Endothelial cell of umbilical vein (primary cell): ENCODE results near the gene H2BK1. TPM values are rescaled to one million over a fixed set of nuclear protein-coding genes. Genes with fewer than 3 reads are reported as not detected.

ENCODE experiments used
- BruUV-seq: library from RNA; stranded (reverse); fragments of 400-500 nt; replicated peaks from 2 replicates; lab custom pipeline; 2021; lab: Mats Ljungman, UMichigan
- CTCF ChIA-PET: fragments of 300-600, 350-600 bp; sonication (Branson Sonifier 250); formaldehyde crosslinking; loops from one replicate; lab custom pipeline; 2021; ENCODE audit warnings: antibody characterized with exemption, inconsistent platforms; lab: Charles Lee
- POLR2A ChIA-PET: fragments of 300-600, 350-600 bp; sonication (Branson Sonifier 250); formaldehyde crosslinking; loops from one replicate; lab custom pipeline; 2021; ENCODE audit warnings: antibody characterized with exemption, inconsistent platforms; lab: Charles Lee
- DNase-seq: peaks from one replicate; pipeline ENCODE4 v3.0.0-alpha.2; 2011; ENCODE audit warnings: low read depth, low spot score
- FAIRE-seq: peaks from 2 replicates; lab custom pipeline; 2011; peaks lifted over from hg19 to GRCh38; lab: Jason Lieb, UNC
- H2AFZ ChIP-seq: 2 replicates; pipeline ENCODE4 v1.6.0; 2012; ENCODE audit warnings: low read depth, low read length, control low read depth, inconsistent platforms
- H3K27ac ChIP-seq: 2 replicates; pipeline ENCODE4 v1.5.1; 2011; ENCODE audit warnings: low read depth, mild to moderate bottlenecking, control low read depth, low read length, moderate library complexity; ENCODE audit not compliant: insufficient read depth
- H3K27me3 ChIP-seq, 2 experiments: 2 replicates each; pipeline versions ENCODE4 v1.6.0 to v1.6.1; 2011; ENCODE audit warnings: low read length in 2 of 2, mixed read lengths in 1 of 2; ENCODE audit not compliant: control insufficient read depth in 2 of 2, insufficient read depth in 2 of 2
- H3K36me3 ChIP-seq, 2 experiments: 2 replicates in 1 of 2; 3 replicates in 1 of 2; pipeline ENCODE4 v1.5.1; 2011; ENCODE audit warnings: low read length in 2 of 2, mild to moderate bottlenecking in 1 of 2, moderate library complexity in 1 of 2; ENCODE audit not compliant: control insufficient read depth in 2 of 2, insufficient read depth in 2 of 2; ENCODE audit errors: extremely low read depth in 1 of 2
- H3K4me1 ChIP-seq: 3 replicates; pipeline ENCODE4 v1.5.1; 2011; ENCODE audit warnings: mild to moderate bottlenecking, low read length; ENCODE audit not compliant: control insufficient read depth, insufficient read depth; ENCODE audit errors: extremely low read depth
- H3K4me2 ChIP-seq: 2 replicates; pipeline ENCODE4 v1.6.1; 2011; ENCODE audit warnings: low read length, control low read depth, mixed read lengths; ENCODE audit not compliant: insufficient read depth
- H3K4me3 ChIP-seq, 3 experiments: fragments of 200-600 bp in 1 of 3; sonication (generic), shearing (Covaris generic) in 1 of 3; replicated peaks in 1 of 3; 2 replicates each; pipeline ENCODE4 v1.5.1; 2011 to 2016; ENCODE audit warnings: control low read depth in 3 of 3, low read length in 3 of 3, mild to moderate bottlenecking in 2 of 3, inconsistent platforms in 1 of 3, low read depth in 1 of 3, moderate library complexity in 1 of 3; ENCODE audit not compliant: insufficient read depth in 1 of 3
- H3K79me2 ChIP-seq: 2 replicates; pipeline ENCODE4 v1.6.0; 2012; ENCODE audit warnings: low read length, inconsistent platforms; ENCODE audit not compliant: control insufficient read depth, insufficient read depth
- H3K9ac ChIP-seq: replicated peaks from 2 replicates; pipeline ENCODE3; 2011; ENCODE audit warnings: low read length, control low read depth; ENCODE audit not compliant: insufficient read depth; ENCODE audit errors: extremely low read depth
- H3K9me1 ChIP-seq: replicated peaks from 3 replicates; pipeline ENCODE4 v1.6.0; 2011; ENCODE audit warnings: mild to moderate bottlenecking, low read length; ENCODE audit not compliant: control insufficient read depth, insufficient read depth; ENCODE audit errors: extremely low read depth
- H3K9me3 ChIP-seq: replicated peaks from 2 replicates; pipeline ENCODE4 v1.5.1; 2012; ENCODE audit warnings: low read length, inconsistent platforms; ENCODE audit not compliant: control insufficient read depth, insufficient read depth
- H4K20me1 ChIP-seq: replicated peaks from 2 replicates; pipeline ENCODE3; 2011; ENCODE audit warnings: mild to moderate bottlenecking, low read length; ENCODE audit not compliant: control insufficient read depth, insufficient read depth; ENCODE audit errors: extremely low read depth
- EZH2 ChIP-seq: IDR thresholded peaks from 2 replicates; pipeline ENCODE4 v1.6.1; 2012; ENCODE audit warnings: borderline replicate concordance, low read depth, mild to moderate bottlenecking, moderate library complexity, low read length, inconsistent platforms; ENCODE audit not compliant: severe bottlenecking
- FOS ChIP-seq: IDR thresholded peaks from 2 replicates; pipeline ENCODE4 v1.6.1; 2011; ENCODE audit warnings: mild to moderate bottlenecking, low read length, moderate library complexity, borderline replicate concordance; ENCODE audit not compliant: insufficient read depth
- GATA2 ChIP-seq: IDR thresholded peaks from 2 replicates; pipeline ENCODE4 v1.7.0; 2011; ENCODE audit warnings: low read depth, mild to moderate bottlenecking, moderate library complexity, mixed read lengths, low read length; ENCODE audit not compliant: insufficient read length, insufficient read depth
- JUN ChIP-seq: IDR thresholded peaks from 2 replicates; pipeline ENCODE4 v1.6.1; 2011; ENCODE audit warnings: borderline replicate concordance, low read depth; ENCODE audit not compliant: insufficient read length, insufficient read depth
- MYC ChIP-seq: IDR thresholded peaks from one replicate; pipeline ENCODE4 v1.6.1; 2011; ENCODE audit warnings: mild to moderate bottlenecking, low read depth, low read length
- POLR2A ChIP-seq: IDR thresholded peaks from 2 replicates; pipeline ENCODE4 v1.6.1; 2012; ENCODE audit warnings: low read depth, mild to moderate bottlenecking, control low read depth, low read length
- POLR2AphosphoS5 ChIP-seq: IDR thresholded peaks from 2 replicates; pipeline ENCODE4 v1.6.1; 2012; ENCODE audit warnings: low read depth, mild to moderate bottlenecking, control low read depth, low read length, moderate library complexity; ENCODE audit not compliant: insufficient read depth
- dilution Hi-C: fragments of 300-500 bp; cut with MboI; formaldehyde crosslinking; loops from one replicate; pipeline ENCODE4 v1.15.0; 2019; ENCODE audit warnings: low sequenced_read_pairs; ENCODE audit not compliant: extremely low pct_ligation_motif_present
- intact Hi-C: fragments of 100-400 bp; cut with micrococcal nuclease; formaldehyde crosslinking; loops from one replicate; pipeline ENCODE4 v1.10.0; 2022
- polyA plus RNA-seq, 4 experiments: library from polyadenylated mRNA; depleted of rRNA in 3 of 4; stranded (reverse) in 3 of 4; unstranded in 1 of 4; fragments of >200 nt; gene quantifications; 2 replicates each; pipeline versions ENCODE4 v1.2.1 to v1.2.3, GENCODE V29; 2011 to 2012; ENCODE audit warnings: missing spikeins in 1 of 4
- total RNA-seq: library from RNA; stranded (reverse); gene quantifications from 2 replicates; pipeline ENCODE4 v1.2.3, GENCODE V29; 2021
- TF ChIP-seq, protein P1 (sequence below), 2 donors: IDR thresholded peaks; 1 replicate in 1 of 2; 2 replicates in 1 of 2; pipeline ENCODE4 v1.5.1; 2011; ENCODE audit warnings: low read length in 2 of 2, mild to moderate bottlenecking in 2 of 2, moderate library complexity in 2 of 2, control low read depth in 1 of 2, inconsistent platforms in 1 of 2, low read depth in 1 of 2; ENCODE audit not compliant: insufficient read depth in 1 of 2; ENCODE audit errors: extremely low read depth in 1 of 2
- TF ChIP-seq, protein P2 (sequence below): IDR thresholded peaks from 2 replicates; pipeline ENCODE4 v1.6.1; 2011; ENCODE audit not compliant: insufficient read depth, insufficient read length

Gene H2BK1
- total and polyA plus RNA-seq, 2 donors (not counting 3 experiments of a cell fraction or from before 2014, with no cell fraction given): not detected

DNA sequence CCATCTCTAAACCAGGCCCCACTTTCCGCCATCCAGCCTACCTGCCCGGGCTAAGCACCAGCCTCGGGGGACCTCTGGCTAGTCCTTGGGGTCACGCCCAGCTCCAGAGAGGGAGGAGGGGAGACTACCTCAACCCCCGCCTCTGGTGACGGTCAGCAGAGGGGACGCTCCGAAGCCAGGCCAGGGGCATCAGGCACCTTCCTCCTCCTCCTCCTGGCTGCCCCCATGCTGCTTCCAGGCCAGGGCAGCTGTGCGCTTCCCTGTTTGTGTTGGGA lies 42.2 kb upstream of the H2BK1 start:
- CTCF ChIA-PET: interaction anchor here (2.6 kb wide), 1 partner anchor 9 kb away, joined by 14 read pairs; no protein-coding TSS in a partner anchor
- H3K9ac ChIP-seq: no peak overlapping the region

More for the DNA sequence above, 42.2 kb upstream of the H2BK1 start:
- Histone ChIP-seq H3K9me3 (no peaks in the 10 kb centered on the region), H3K9me1 (no peaks in the 10 kb centered on the region), H3K27me3 (peaks cover 2 to 4% of the 10 kb centered on the region in 2 experiments), H3K4me2 (peak overlapping the region; percentile 60), H3K4me3 (peak overlapping the region in 2 of 3 experiments; percentile 38 to 44), H3K79me2 (no peaks in the 10 kb centered on the region), H2AFZ (peak overlapping the region; percentile 45), H3K27ac (no peak overlapping the region), H4K20me1 (no peaks in the 10 kb centered on the region), H3K36me3 (no peaks in the 10 kb centered on the region), H3K4me1 (peaks cover 10% of the 10 kb centered on the region)
- TF ChIP-seq, protein P1, sequence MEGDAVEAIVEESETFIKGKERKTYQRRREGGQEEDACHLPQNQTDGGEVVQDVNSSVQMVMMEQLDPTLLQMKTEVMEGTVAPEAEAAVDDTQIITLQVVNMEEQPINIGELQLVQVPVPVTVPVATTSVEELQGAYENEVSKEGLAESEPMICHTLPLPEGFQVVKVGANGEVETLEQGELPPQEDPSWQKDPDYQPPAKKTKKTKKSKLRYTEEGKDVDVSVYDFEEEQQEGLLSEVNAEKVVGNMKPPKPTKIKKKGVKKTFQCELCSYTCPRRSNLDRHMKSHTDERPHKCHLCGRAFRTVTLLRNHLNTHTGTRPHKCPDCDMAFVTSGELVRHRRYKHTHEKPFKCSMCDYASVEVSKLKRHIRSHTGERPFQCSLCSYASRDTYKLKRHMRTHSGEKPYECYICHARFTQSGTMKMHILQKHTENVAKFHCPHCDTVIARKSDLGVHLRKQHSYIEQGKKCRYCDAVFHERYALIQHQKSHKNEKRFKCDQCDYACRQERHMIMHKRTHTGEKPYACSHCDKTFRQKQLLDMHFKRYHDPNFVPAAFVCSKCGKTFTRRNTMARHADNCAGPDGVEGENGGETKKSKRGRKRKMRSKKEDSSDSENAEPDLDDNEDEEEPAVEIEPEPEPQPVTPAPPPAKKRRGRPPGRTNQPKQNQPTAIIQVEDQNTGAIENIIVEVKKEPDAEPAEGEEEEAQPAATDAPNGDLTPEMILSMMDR (IDR thresholded peaks at IDR 0.05; ENCODE audit: extremely low read depth in 1 of 2, insufficient read depth in 1 of 2, low read depth in 1 of 2, low read length in 2 of 2): no peak
- TF ChIP-seq POLR2AphosphoS5 (no peak), POLR2A (no peak), GATA2 (no peak), JUN (no peak), FOS (no peak), EZH2 (no peak), MYC (no peak)
- TF ChIP-seq, protein P2, sequence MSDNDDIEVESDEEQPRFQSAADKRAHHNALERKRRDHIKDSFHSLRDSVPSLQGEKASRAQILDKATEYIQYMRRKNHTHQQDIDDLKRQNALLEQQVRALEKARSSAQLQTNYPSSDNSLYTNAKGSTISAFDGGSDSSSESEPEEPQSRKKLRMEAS: no peak
- no peak for DNase-seq
- no TSS peak for BruUV-seq
- dilution Hi-C loops (no loop called here), intact Hi-C loops (no loop called here)
- peak; percentile 47 for FAIRE-seq
- POLR2A ChIA-PET: no interaction called here
